Measurements from ENCODE around the gene NEDD8.

Gene NEDD8

GRCh38 chr14:24262821-24263733, 30.9 kb upstream of the NEDD8 start, which contains the start of gene TGM1:
Gene TGM1, minus strand, starts transcription at chr14:24263177. Its CDS starts 825 bp downstream, at chr14:24262352.
- DNase-seq = no peak

- DNase-seq = no peak
Observed at GRCh38 chr14:24261969-24262327, 29.8 kb upstream of the NEDD8 start.

GRCh38 chr14:24261256-24261968, 29.2 kb upstream of the NEDD8 start:
- no peak for DNase-seq

GRCh38 chr14:24260780-24261157, 28.6 kb upstream of the NEDD8 start:
- no peak for DNase-seq

GRCh38 chr14:24260026-24260779, 28.0 kb upstream of the NEDD8 start:
- DNase-seq = no peak

- DNase-seq = no peak
Observed at GRCh38 chr14:24259282-24260025, 27.3 kb upstream of the NEDD8 start.

- DNase-seq = no peak
Observed at GRCh38 chr14:24258548-24259265, 26.5 kb upstream of the NEDD8 start.

- no peak for DNase-seq
Observed at GRCh38 chr14:24258119-24258518, 26.0 kb upstream of the NEDD8 start.

GRCh38 chr14:24256960-24257359, 24.8 kb upstream of the NEDD8 start:
- DNase-seq = no peak

GRCh38 chr14:24255931-24256711, 24.0 kb upstream of the NEDD8 start:
- no peak for DNase-seq

- DNase-seq = no peak
Observed at GRCh38 chr14:24255438-24255837, 23.3 kb upstream of the NEDD8 start.

GRCh38 chr14:24254630-24255392, 22.6 kb upstream of the NEDD8 start:
- DNase-seq = no peak

GRCh38 chr14:24253936-24254335, 21.8 kb upstream of the NEDD8 start:
- no peak for DNase-seq

- no peak for DNase-seq
Observed at GRCh38 chr14:24252289-24253124, 20.3 kb upstream of the NEDD8 start.

GRCh38 chr14:24251880-24252288, 19.7 kb upstream of the NEDD8 start:
- no peak for DNase-seq

- no peak for DNase-seq
Observed at GRCh38 chr14:24250354-24250753, 18.2 kb upstream of the NEDD8 start.

- no peak for DNase-seq
Observed at GRCh38 chr14:24249230-24250021, 17.3 kb upstream of the NEDD8 start.

GRCh38 chr14:24247422-24247821, 15.3 kb upstream of the NEDD8 start:
- DNase-seq = no peak
